ENCODE results near the gene NWD2. TPM values are rescaled to one million over a fixed set of nuclear protein-coding genes. Genes with fewer than 3 reads are reported as not detected.
"Not testable (repeated sequence)": the region's sequence is repeated elsewhere in the genome, so short reads cannot be mapped to it uniquely, and the experiment has no call there.

NWD2 gene, protein sequence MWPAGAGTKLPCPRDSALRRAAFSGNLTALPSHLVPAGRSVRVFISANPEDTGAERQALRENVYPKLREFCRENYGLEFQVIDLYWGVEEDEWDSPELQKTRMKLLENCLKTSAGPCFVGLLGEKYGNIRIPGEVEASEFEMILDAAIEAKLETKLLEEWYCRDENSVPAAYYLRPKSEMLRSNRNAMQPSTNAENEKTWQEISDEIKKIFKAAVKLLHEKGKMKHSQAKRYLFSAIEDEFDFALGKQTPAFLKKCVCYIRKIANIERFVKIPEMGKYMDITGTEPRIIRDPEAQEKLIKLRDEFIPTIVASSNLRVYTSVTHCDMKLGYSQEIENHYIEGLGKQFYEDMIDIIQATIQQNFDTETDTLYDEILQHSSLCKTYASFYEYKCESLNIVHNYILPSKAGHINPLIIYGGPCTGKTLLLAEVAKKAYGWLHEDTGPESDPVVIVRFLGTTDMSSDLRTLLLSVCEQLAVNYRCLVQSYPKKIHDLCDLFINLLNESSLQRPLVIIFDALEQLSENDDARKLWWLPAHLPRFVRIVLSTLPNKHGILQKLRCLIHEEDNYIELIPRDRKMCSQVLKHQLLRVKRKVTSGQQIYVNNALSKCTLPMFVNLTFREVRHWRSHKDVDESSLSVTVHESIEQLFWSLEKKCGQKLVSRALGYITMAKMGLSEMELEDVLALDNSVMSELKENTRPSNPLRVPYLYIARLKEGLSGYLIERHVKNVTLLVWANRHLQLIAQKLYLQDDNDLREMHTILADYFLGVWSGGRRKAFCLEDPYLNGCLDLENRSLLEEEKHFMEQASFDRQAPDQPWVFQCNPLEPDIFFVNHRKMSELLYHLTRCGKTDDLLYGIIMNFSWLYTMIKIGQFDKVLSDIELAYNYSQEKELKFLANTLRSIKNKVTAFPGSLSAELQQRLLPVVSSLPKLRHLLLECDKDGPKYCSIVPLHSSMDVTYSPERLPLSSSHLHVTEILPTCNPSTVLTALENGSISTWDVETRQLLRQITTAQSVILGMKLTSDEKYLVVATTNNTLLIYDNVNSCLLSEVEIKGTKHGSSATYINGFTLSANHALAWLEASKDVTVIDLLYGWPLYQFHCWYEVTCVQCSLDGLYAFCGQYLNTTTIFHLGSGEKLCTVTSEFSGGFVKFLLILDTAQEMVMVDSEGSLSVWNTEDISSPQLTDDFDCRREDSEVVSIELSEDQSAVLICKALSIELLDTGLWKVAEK (N-terminal part only)
- polyA plus RNA-seq, result not detected

DNA sequence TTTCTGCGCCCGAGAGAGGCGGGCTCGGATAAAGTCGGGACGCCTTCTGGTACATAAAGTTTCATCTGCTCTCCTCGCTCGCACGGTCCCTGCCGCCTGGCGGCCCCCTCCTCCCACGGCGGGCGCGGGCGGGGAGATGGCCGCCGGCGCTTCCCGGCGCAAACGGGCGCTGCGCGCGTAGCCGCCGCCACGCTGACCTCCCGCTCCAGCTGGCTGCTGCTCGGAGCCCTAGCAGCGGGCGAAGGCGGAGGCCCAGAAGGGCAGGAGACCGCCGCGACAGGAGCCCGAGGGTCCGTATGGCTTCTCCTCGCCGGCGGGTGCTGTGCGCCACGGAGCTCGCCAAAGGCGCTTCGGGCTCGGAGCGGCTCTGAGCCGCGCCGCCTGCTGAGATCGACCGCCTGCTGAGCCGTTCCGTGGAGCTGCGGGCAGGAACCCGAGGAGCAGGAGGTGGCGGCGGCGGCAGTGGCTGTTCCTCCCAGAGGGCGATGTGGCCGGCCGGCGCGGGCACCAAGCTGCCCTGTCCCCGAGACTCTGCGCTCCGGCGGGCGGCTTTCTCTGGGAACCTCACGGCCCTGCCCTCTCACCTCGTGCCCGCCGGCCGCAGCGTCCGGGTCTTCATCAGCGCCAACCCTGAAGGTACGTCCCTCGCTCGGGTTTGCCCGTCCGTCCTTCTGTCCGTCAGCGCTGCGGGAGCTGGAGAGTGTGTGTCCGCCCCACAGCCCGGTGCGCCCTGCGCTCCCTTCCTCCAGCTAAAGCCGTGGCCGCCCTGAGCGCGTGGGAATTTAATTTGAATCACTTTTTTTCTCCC lies at the start of gene NWD2:
Gene NWD2, plus strand, starts transcription at position 161 of the 808 bp plus-strand sequence. Its CDS starts 325 bp downstream, at position 486.
- Mint-ChIP-seq H3K27ac (no peak within 1 kb of the TSS), H3K36me3 (no peaks in the 10 kb centered on the region), H3K9me3 (peaks cover 0 to 4% (median 0%) of the 10 kb centered on the region in 3 donors), H3K4me1 (peaks cover 0 to 1% (median 0%) of the 10 kb centered on the region in 3 donors), H3K4me3 (no peak within 1 kb of the TSS), H3K27me3 (peaks cover 28% of the 10 kb centered on the region)

DNA sequence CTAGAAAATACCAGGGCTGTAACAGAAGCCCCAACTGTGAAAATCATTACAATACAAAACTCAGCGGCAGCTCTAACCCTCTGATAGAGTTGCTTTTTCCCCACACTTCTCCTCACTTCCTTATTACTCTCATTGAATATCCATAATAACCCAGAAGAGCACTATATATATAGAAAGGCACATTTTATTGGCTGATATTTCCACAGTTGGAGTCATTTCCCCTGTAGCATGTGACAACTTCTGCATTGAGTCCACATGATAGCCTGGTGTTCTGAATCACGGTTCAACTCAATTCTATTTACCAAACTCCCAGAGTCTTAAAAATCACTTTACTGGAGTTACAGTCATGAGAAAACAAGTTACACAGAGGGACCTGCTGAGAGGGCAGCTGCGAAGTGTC lies 46.6 kb upstream of the NWD2 start:
- Mint-ChIP-seq H3K4me3 (no peak overlapping the region), H3K36me3 (no peaks in the 10 kb centered on the region), H3K27ac (no peak overlapping the region), H3K4me1 (no peaks in the 10 kb centered on the region), H3K9me3 (peaks cover 1 to 3% (median 2%) of the 10 kb centered on the region in 3 donors), H3K27me3 (no peaks in the 10 kb centered on the region)

DNA sequence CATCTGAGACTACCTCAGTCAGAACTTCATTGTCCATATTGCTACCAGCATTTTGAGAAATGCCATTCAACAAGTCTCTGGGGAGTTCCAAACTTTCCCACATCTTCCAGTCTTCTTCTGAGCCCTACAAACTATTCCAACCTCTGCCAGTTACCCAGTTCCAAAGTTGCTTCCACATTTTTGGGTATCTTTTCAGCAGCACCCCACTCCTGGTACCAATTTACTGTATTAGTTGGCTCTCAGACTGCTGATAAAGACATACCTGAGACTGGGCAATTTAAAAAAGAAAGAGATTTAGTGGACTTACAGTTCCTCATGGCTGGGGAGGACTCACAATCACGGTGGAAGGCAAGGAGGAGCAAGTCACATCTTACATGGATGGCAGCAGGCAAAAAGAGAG lies 39.8 kb upstream of the NWD2 start:
- peaks cover 7 to 21% (median 12%) of the 10 kb centered on the region in 3 donors for H3K9me3 Mint-ChIP-seq
- H3K27ac Mint-ChIP-seq, H3K27me3 Mint-ChIP-seq, H3K4me1 Mint-ChIP-seq, H3K4me3 Mint-ChIP-seq, H3K36me3 Mint-ChIP-seq: not testable (repeated sequence)

DNA sequence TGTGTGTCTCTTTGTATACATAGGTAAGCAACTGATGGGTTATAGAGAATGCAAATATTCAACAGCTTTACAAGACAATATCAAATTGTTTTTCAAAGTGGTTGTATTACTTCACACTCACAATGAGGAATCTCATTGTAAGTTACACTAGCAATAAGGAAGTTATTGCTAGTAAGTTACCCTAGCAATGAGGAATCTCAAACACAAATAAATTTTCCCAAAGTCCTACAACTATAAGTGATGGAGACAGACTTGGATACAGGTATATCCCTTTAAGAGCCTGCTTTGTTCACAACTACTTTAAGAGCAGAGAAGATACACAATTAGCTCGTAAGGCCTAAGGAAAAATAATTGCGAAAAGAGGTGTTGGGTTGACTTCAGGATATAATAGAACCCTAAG lies 28.3 kb upstream of the NWD2 start:
- Mint-ChIP-seq H3K27me3 (no peaks in the 10 kb centered on the region), H3K27ac (no peak overlapping the region), H3K4me3 (no peak overlapping the region), H3K36me3 (no peaks in the 10 kb centered on the region), H3K9me3 (peaks cover 0 to 4% (median 0%) of the 10 kb centered on the region in 3 donors), H3K4me1 (peaks cover 0 to 2% (median 0%) of the 10 kb centered on the region in 3 donors)

DNA sequence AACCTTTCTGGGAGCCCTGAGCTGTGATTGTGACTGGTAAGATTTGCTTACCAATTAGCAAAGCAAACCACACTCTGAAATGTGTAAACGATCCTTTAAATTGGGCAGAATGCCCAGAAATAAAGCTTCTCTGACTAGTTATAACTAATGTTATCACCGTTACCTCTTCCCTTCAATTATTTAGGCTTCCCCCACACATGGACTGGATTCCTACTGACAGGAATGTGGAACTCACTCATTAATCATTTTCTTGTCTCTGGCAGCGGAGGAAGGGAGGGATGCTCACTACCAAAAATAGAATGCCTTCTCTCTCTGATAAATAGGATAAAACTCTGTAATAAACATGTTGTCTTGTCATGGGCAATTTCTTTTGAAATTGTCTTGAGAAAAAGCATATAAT lies 25.3 kb upstream of the NWD2 start:
- peaks cover 0 to 4% (median 0%) of the 10 kb centered on the region in 3 donors for H3K9me3 Mint-ChIP-seq
- no peaks in the 10 kb centered on the region for H3K4me1 Mint-ChIP-seq
- no peak overlapping the region for H3K4me3 Mint-ChIP-seq
- peak overlapping the region in 1 of 3 donors; percentile 6 for H3K27ac Mint-ChIP-seq
- H3K36me3 Mint-ChIP-seq, result no peaks in the 10 kb centered on the region
- H3K27me3 Mint-ChIP-seq, result no peaks in the 10 kb centered on the region

DNA sequence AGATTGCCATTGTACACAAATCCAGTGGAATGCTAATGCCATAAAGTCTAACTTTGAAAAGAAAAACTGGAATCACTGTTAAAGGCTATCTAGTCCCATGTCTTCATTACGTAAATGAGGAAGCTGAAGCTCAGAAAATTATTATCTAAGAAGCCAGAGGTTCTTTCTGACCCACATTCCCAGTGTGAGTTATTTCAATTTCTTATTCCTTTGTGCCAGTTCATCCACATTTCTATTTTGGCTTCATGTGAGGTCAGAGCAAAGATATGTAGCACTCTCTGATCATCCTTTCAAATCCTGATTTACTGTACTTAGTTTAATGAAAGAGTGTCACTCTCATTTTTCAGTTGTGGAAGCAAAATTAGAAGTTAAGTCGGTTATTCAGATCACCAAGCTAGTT lies 24.6 kb upstream of the NWD2 start:
- no peaks in the 10 kb centered on the region for H3K27me3 Mint-ChIP-seq
- no peak overlapping the region for H3K27ac Mint-ChIP-seq
- H3K9me3 Mint-ChIP-seq, result peaks cover 0 to 4% (median 0%) of the 10 kb centered on the region in 3 donors
- H3K4me1 Mint-ChIP-seq, result no peaks in the 10 kb centered on the region
- no peaks in the 10 kb centered on the region for H3K36me3 Mint-ChIP-seq
- H3K4me3 Mint-ChIP-seq, result no peak overlapping the region

DNA sequence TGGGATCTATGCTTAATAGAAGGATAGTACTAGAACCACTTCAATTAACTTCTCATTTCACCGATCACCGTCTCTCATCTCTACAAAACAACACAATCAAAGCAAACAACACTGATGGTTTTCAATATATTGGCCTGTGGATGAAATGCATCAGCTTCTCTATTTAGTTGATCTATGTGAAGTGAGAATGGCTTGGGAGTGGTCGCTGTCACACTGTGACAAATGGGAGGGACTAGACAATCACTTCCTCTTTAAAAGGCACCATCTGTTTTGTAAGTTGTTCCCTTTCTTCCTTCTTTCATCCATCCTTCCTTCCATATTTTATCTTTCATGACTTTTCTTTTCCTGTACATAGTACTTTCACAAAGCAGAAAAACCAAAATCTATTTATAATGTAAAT lies 23.9 kb upstream of the NWD2 start:
- H3K4me1 Mint-ChIP-seq, result no peaks in the 10 kb centered on the region
- H3K4me3 Mint-ChIP-seq, result no peak overlapping the region
- H3K27ac Mint-ChIP-seq, result no peak overlapping the region
- H3K27me3 Mint-ChIP-seq, result no peaks in the 10 kb centered on the region
- no peaks in the 10 kb centered on the region for H3K36me3 Mint-ChIP-seq
- H3K9me3 Mint-ChIP-seq, result peaks cover 0 to 4% (median 0%) of the 10 kb centered on the region in 3 donors

DNA sequence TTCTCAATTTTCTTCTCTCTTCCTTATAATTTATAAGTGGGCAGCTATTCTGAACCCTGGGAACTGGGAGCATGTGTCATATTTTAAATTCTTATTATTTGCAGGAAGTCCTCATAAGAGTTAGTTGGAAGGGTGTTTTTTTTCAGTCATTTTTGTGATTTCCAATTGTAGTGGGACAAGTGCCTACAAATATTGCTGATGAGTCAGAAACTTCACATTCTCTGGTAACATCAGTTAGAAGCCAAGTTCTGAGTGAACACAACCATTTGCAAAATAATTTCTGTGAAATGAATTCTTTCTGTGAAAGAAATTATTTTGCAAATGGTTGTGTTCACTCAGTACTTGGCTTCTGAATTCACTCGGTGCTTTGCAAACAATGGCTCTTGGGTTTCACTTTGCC lies 20.8 kb upstream of the NWD2 start:
- no peak overlapping the region for H3K4me3 Mint-ChIP-seq
- H3K27ac Mint-ChIP-seq, result no peak overlapping the region
- no peaks in the 10 kb centered on the region for H3K4me1 Mint-ChIP-seq
- no peaks in the 10 kb centered on the region for H3K36me3 Mint-ChIP-seq
- H3K9me3 Mint-ChIP-seq, result peaks cover 0 to 4% (median 0%) of the 10 kb centered on the region in 3 donors
- no peaks in the 10 kb centered on the region for H3K27me3 Mint-ChIP-seq

DNA sequence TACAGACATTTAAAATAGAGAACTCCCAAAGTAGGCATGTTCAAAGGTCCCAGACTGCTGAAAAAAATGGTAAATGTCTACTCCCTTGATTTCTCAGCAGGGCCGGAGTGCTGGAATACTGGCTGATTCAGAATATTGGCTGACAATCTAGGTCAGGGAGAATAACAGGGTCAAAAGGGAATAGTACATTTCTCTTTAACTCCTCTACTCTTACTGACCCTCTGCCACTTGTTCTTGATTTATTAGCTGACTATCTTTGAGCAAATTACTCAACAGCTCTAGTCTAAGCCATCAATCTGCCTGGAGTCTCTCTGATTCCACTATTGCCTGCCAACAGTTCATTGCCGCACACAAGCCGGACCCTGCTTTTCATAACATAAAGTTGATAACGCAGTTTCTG lies 19.7 kb upstream of the NWD2 start:
- H3K27me3 Mint-ChIP-seq, result no peaks in the 10 kb centered on the region
- peaks cover 0 to 3% (median 0%) of the 10 kb centered on the region in 3 donors for H3K9me3 Mint-ChIP-seq

DNA sequence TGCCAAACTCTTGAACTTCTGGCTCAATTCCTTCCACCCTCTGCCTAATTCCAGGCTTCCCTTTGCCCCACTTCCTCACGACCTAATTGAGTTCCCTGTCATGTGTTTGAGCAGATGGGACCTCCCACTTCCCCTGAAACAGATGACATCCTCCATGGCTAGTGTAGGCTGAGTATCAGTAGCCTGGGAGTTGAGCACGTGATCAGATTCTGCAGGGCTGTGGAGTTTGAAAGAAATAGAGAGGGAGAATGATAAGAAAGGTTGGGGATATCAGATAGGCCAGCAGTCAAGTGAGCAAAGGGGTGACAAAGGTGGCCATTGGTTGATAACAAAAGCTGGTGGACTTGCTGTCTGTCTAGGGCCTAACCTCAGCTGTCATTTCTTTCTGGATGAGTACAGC lies 18.8 kb upstream of the NWD2 start:
- Mint-ChIP-seq H3K27me3 (no peaks in the 10 kb centered on the region), H3K36me3 (no peaks in the 10 kb centered on the region), H3K9me3 (peaks cover 0 to 5% (median 3%) of the 10 kb centered on the region in 3 donors), H3K4me1 (no peaks in the 10 kb centered on the region), H3K4me3 (no peak overlapping the region), H3K27ac (no peak overlapping the region)

More for the DNA sequence above, 19.7 kb upstream of the NWD2 start:
- no peaks in the 10 kb centered on the region for H3K36me3 Mint-ChIP-seq
- no peak overlapping the region for H3K4me3 Mint-ChIP-seq
- no peaks in the 10 kb centered on the region for H3K4me1 Mint-ChIP-seq
- no peak overlapping the region for H3K27ac Mint-ChIP-seq

DNA sequence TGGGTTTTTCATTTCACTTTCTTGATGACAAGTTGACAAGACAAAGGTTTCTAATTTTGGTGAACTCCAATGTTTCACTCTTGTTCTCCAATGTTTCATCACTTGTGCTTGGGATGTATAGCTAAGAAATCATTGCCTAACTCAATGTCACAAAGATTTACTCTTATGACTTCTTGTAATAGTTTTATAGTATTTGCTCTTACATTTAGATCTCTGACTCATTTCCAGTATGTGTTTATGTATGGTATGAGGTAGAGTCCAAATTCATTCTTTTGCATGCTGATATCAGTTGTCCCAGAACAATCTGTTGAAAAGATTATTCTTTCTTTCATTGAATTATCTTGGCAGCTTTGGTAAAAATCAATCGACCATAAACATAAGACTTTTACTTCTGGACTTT lies 12.2 kb upstream of the NWD2 start:
- Mint-ChIP-seq H3K4me1 (no peaks in the 10 kb centered on the region), H3K27me3 (no peaks in the 10 kb centered on the region), H3K27ac (no peak overlapping the region), H3K4me3 (no peak overlapping the region), H3K36me3 (no peaks in the 10 kb centered on the region), H3K9me3 (peaks cover 2 to 8% (median 3%) of the 10 kb centered on the region in 3 donors)

DNA sequence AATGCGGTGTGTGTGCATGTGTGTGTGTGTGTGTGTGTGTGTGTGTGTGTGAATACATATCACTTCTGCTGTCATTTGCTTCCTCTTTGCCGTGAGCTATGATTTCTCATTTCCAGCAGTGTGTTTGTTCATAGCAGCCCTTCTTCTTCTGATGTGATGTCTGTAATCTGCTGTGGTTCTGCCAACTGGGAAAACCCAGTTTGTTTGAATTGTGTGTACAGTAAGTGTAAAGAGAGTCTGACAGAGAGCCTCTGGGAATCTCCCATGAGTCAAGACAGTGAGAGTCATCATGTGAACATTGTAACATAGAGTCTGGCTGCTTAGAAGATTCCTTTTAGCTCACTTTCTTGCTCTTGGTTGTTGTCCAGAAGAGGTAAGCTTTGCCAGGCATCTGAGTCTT lies 8.4 kb upstream of the NWD2 start:
- Mint-ChIP-seq H3K36me3 (no peaks in the 10 kb centered on the region), H3K27ac (no peak overlapping the region), H3K27me3 (no peaks in the 10 kb centered on the region), H3K9me3 (peaks cover 0 to 6% (median 3%) of the 10 kb centered on the region in 3 donors), H3K4me1 (no peaks in the 10 kb centered on the region), H3K4me3 (no peak overlapping the region)

DNA sequence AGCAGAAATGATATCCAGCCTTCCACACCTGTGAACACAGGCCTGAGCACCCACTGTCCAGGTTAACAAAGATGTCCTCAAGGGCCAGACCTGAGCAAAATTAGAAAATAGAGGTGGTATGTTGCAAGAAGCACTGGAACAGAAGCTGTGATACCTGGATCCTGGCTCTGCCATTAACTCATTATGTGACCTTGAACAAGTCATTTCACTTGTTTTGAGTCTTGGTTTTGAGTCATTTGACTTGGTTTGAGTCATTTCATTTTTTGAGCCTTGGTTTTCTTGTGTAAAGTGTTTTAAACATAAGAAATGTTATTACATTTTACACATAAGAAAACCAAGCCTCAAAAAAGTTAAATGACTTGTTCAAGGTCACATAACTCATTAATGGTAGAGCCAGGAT lies 2.9 kb upstream of the NWD2 start:
- Mint-ChIP-seq H3K4me3 (no peak overlapping the region), H3K9me3 (peaks cover 0 to 6% (median 0%) of the 10 kb centered on the region in 3 donors), H3K27me3 (peaks cover 20% of the 10 kb centered on the region)

DNA sequence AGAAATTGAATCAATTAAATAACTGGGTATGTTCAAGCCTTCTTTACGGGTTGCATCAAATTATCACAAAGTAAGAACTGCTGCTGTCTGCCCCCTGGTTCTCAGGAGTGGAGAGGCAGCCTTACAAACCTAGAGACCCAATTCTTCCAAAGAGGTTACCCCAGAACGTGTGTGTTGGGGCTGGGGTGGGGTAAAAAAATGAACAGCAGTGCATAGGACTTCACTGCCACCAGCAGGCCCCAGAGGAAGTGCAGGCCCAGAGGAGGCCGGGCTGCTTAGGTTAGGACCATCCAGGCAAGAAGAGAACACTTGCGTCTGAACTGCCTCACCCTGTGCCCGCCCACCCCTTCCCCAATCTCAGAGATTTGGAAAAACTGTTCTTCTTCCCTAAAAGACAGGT lies 1.5 kb upstream of the NWD2 start:
- peaks cover 28% of the 10 kb centered on the region for H3K27me3 Mint-ChIP-seq
- peaks cover 0 to 4% (median 0%) of the 10 kb centered on the region in 3 donors for H3K9me3 Mint-ChIP-seq
- peaks cover 0 to 1% (median 0%) of the 10 kb centered on the region in 3 donors for H3K4me1 Mint-ChIP-seq
- no peak overlapping the region for H3K27ac Mint-ChIP-seq
- no peaks in the 10 kb centered on the region for H3K36me3 Mint-ChIP-seq
- H3K4me3 Mint-ChIP-seq, result no peak overlapping the region

More for the DNA sequence above, 2.9 kb upstream of the NWD2 start:
- peaks cover 0 to 1% (median 0%) of the 10 kb centered on the region in 3 donors for H3K4me1 Mint-ChIP-seq
- H3K36me3 Mint-ChIP-seq, result no peaks in the 10 kb centered on the region
- H3K27ac Mint-ChIP-seq, result no peak overlapping the region
